Activated T-cell treated with anti-CD3 and anti-CD28 coated beads, Interleukin-2, amount 50 U/mL, for 4 hours (primary cell): ENCODE measurements around the gene GNG8. TPM values are rescaled to one million over a fixed set of nuclear protein-coding genes. Genes with fewer than 3 reads are reported as not detected.

Experiments
- ATAC-seq, 2 donors: fragments of 200-7000 bp; cut with Tn5 transposase; one replicate each; pipeline ENCODE4 v1.10.0; 2021
- DNase-seq: peaks from one replicate; pipeline ENCODE4 v3.0.0-alpha.2; 2020
- H3K27me3 Mint-ChIP-seq: one replicate; pipeline ENCODE4 v1.8.0; 2021; ENCODE audit warnings: low read depth, mixed read lengths
- H3K36me3 Mint-ChIP-seq: one replicate; pipeline ENCODE4 v1.8.0; 2022; ENCODE audit warnings: mixed read lengths; ENCODE audit not compliant: insufficient read depth
- H3K4me1 Mint-ChIP-seq: one replicate; pipeline ENCODE4 v1.8.0; 2021; ENCODE audit warnings: low read depth, mixed read lengths
- H3K4me3 Mint-ChIP-seq: one replicate; pipeline ENCODE4 v1.8.0; 2021; ENCODE audit warnings: mild to moderate bottlenecking, moderate library complexity, mixed read lengths
- H3K9me3 Mint-ChIP-seq: one replicate; pipeline ENCODE4 v1.8.0; 2021; ENCODE audit warnings: mixed read lengths
- total RNA-seq, 3 donors: library from RNA; stranded (reverse); gene quantifications; one replicate each; pipeline ENCODE4 v1.2.1, GENCODE V29; 2021

Gene GNG8
- total RNA-seq, 3 donors from 2014 or later: 1.5 to 2.6 (median 2.4) TPM

GRCh38 chr19:46591254-46591653, 44.7 kb downstream of the GNG8 start:
- Mint-ChIP-seq H3K27me3 (no peaks in the 10 kb centered on the region), H3K4me1 (no peaks in the 10 kb centered on the region), H3K9me3 (no peaks in the 10 kb centered on the region), H3K36me3 (no peaks in the 10 kb centered on the region), H3K4me3 (no peak overlapping the region)
- DNase-seq: no peak
- ATAC-seq: no peak

- Mint-ChIP-seq H3K36me3 (no peaks in the 10 kb centered on the region), H3K9me3 (no peaks in the 10 kb centered on the region), H3K4me3 (no peak overlapping the region), H3K27me3 (no peaks in the 10 kb centered on the region), H3K4me1 (peaks cover 3% of the 10 kb centered on the region)
- no peak for DNase-seq
- no peak for ATAC-seq
Observed at GRCh38 chr19:46587861-46588260, 48.1 kb downstream of the GNG8 start.

- no peaks in the 10 kb centered on the region for H3K9me3 Mint-ChIP-seq
- ATAC-seq: no peak
- H3K4me3 Mint-ChIP-seq: no peak overlapping the region
- H3K27me3 Mint-ChIP-seq: no peaks in the 10 kb centered on the region
- no peak for DNase-seq
- H3K36me3 Mint-ChIP-seq: no peaks in the 10 kb centered on the region
- peaks cover 3% of the 10 kb centered on the region for H3K4me1 Mint-ChIP-seq
Observed at GRCh38 chr19:46586294-46586693, 49.7 kb downstream of the GNG8 start.

GRCh38 chr19:46585539-46585938, 50.5 kb downstream of the GNG8 start:
- Mint-ChIP-seq H3K4me1 (peaks cover 3% of the 10 kb centered on the region), H3K27me3 (no peaks in the 10 kb centered on the region), H3K9me3 (no peaks in the 10 kb centered on the region), H3K4me3 (no peak overlapping the region), H3K36me3 (no peaks in the 10 kb centered on the region)
- no peak for DNase-seq
- no peak for ATAC-seq

Other genes with a start within 250 kb of the GNG8 start
- under 1 TPM in 2 of 3 donors, not detected in 1; 0.05 to 0.08 TPM for gene CCDC8, start 222.6 kb downstream of the GNG8 start, total RNA-seq
- not detected for gene PNMA8C, start 207.3 kb downstream of the GNG8 start, total RNA-seq
- gene PNMA8A, start 164.6 kb downstream of the GNG8 start, total RNA-seq: under 1 TPM in 1 of 3 donors, not detected in 2; 0.41 TPM
- under 1 TPM; 0.05 to 0.11 (median 0.08) TPM for gene PNMA8B, start 140.3 kb downstream of the GNG8 start, total RNA-seq
- 100 to 1,000 TPM; 237 to 257 (median 239) TPM for gene CALM3, start 34.9 kb downstream of the GNG8 start, total RNA-seq
- 1 to 10 TPM; 2.2 to 5.8 (median 4.3) TPM for gene PTGIR, start 11.1 kb downstream of the GNG8 start, total RNA-seq
- under 1 TPM; 0.50 to 0.71 (median 0.63) TPM for gene DACT3, start 25.0 kb upstream of the GNG8 start, total RNA-seq
- gene PRKD2, start 80.9 kb upstream of the GNG8 start, total RNA-seq: 10 to 100 TPM; 45.3 to 59.8 (median 58.1) TPM
- 10 to 100 TPM; 26.0 to 31.2 (median 28.9) TPM for gene FKRP, start 109.9 kb upstream of the GNG8 start, total RNA-seq
- gene STRN4, start 110.2 kb upstream of the GNG8 start, total RNA-seq: 10 to 100 TPM; 91.3 to 98.0 (median 96.7) TPM
- 100 to 1,000 TPM; 349 to 439 (median 369) TPM for gene SLC1A5, start 152.4 kb upstream of the GNG8 start, total RNA-seq
- gene AP2S1, start 214.6 kb upstream of the GNG8 start, total RNA-seq: 100 to 1,000 TPM; 106 to 130 (median 116) TPM
- gene ARHGAP35, start 224.8 kb upstream of the GNG8 start, total RNA-seq: 10 to 100 TPM; 14.3 to 15.5 (median 14.3) TPM